Thyroid gland (tissue), 4 donors: ENCODE results near the gene TMBIM6. TPM values are rescaled to one million over a fixed set of nuclear protein-coding genes. Genes with fewer than 3 reads are reported as not detected.
"Not testable (repeated sequence)": the region's sequence is repeated elsewhere in the genome, so short reads cannot be mapped to it uniquely, and the experiment has no call there.

ENCODE experiments used
- DNase-seq, 2 donors: peaks; one replicate each; pipeline ENCODE4 v3.0.0-alpha.2; 2019
- H3K27ac ChIP-seq, 3 donors: fragments of 200-600 bp; sonication (generic); 1 replicate in 2 of 3; 2 replicates in 1 of 3; pipeline ENCODE4 v1.5.1; 2016 to 2019; ENCODE audit warnings: mild to moderate bottlenecking in 1 of 3, moderate library complexity in 1 of 3
- H3K27me3 ChIP-seq: fragments of 200-600 bp; sonication (generic); one replicate; pipeline ENCODE4 v1.5.1; 2019
- H3K36me3 ChIP-seq, 2 donors: fragments of 200-600 bp; sonication (generic); one replicate each; pipeline ENCODE4 v1.5.1; 2016 to 2019
- H3K4me1 ChIP-seq, 2 donors: fragments of 200-600 bp; sonication (generic); one replicate each; pipeline ENCODE4 v1.5.1; 2017 to 2019
- H3K4me3 ChIP-seq, 3 donors: fragments of 200-600 bp; sonication (generic); replicated peaks in 1 of 3; 1 replicate in 2 of 3; 2 replicates in 1 of 3; pipeline ENCODE4 v1.5.1; 2016; ENCODE audit warnings: mild to moderate bottlenecking in 1 of 3
- H3K9me3 ChIP-seq: fragments of 200-600 bp; sonication (generic); one replicate; pipeline ENCODE4 v1.5.1; 2017
- POLR2A ChIP-seq, 2 donors: fragments of 450-650 bp; IDR thresholded peaks; one replicate each; pipeline ENCODE4 v1.6.1; 2017; ENCODE audit warnings: antibody characterized with exemption in 2 of 2, mild to moderate bottlenecking in 2 of 2, moderate library complexity in 1 of 2
- WGBS, 2 donors: methylation state at CpG; one replicate each; pipeline ENCODE4 v1.1.5; 2017; 5-methylcytosine and 5-hydroxymethylcytosine counted together
- intact Hi-C: fragments of 100-400 bp; cut with DNase I; formaldehyde crosslinking; loops from one replicate; pipeline ENCODE4 v1.15.1; 2023
- total RNA-seq, 4 donors: library from RNA; depleted of rRNA; stranded (reverse); fragments of >200 nt; gene quantifications; one replicate each; pipeline ENCODE4 v1.2.3, GENCODE V29; 2016
- TF ChIP-seq, protein P1 (sequence below), 6 experiments: fragments of 200-600 bp in 3 of 6; fragments of 450-650 bp in 3 of 6; sonication (generic) in 3 of 6; IDR thresholded peaks; one replicate each; pipeline ENCODE4 v1.5.1; 2016 to 2019; ENCODE audit warnings: antibody characterized with exemption in 6 of 6, mild to moderate bottlenecking in 2 of 6, inconsistent platforms in 1 of 6, moderate library complexity in 1 of 6

TMBIM6 gene
- total RNA-seq, 4 donors from 2014 or later, result 745 to 1,019 (median 804) TPM

GRCh38 chr12:49730050-49730449 is 11.3 kb upstream of the TMBIM6 start:
- no peak overlapping the region for H3K4me3 ChIP-seq
- TF ChIP-seq POLR2A (IDR thresholded peaks at IDR 0.05), result no peak
- TF ChIP-seq, protein P1, sequence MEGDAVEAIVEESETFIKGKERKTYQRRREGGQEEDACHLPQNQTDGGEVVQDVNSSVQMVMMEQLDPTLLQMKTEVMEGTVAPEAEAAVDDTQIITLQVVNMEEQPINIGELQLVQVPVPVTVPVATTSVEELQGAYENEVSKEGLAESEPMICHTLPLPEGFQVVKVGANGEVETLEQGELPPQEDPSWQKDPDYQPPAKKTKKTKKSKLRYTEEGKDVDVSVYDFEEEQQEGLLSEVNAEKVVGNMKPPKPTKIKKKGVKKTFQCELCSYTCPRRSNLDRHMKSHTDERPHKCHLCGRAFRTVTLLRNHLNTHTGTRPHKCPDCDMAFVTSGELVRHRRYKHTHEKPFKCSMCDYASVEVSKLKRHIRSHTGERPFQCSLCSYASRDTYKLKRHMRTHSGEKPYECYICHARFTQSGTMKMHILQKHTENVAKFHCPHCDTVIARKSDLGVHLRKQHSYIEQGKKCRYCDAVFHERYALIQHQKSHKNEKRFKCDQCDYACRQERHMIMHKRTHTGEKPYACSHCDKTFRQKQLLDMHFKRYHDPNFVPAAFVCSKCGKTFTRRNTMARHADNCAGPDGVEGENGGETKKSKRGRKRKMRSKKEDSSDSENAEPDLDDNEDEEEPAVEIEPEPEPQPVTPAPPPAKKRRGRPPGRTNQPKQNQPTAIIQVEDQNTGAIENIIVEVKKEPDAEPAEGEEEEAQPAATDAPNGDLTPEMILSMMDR (IDR thresholded peaks at IDR 0.05), result no peak
- WGBS, 2 donors, result 80 to 84% methylated on average over 1 of the region's 1 CpG
- no peaks in the 10 kb centered on the region for H3K9me3 ChIP-seq
- no peak for DNase-seq
- no peaks in the 10 kb centered on the region for H3K36me3 ChIP-seq
- no peak overlapping the region for H3K27ac ChIP-seq
- no peaks in the 10 kb centered on the region for H3K27me3 ChIP-seq
- intact Hi-C loops, result no loop called here
- no peaks in the 10 kb centered on the region for H3K4me1 ChIP-seq

- intact Hi-C loops, result no loop called here
- H3K36me3 ChIP-seq, result no peaks in the 10 kb centered on the region
- no peak overlapping the region for H3K4me3 ChIP-seq
- H3K27me3 ChIP-seq, result no peaks in the 10 kb centered on the region
- no peak for DNase-seq
- no peak for TF ChIP-seq POLR2A (IDR thresholded peaks at IDR 0.05)
- TF ChIP-seq, protein P1 (IDR thresholded peaks at IDR 0.05), result no peak
- WGBS, 2 donors, result 85 to 91% methylated on average over 3 of the region's 3 CpGs
- H3K9me3 ChIP-seq, result no peaks in the 10 kb centered on the region
- H3K4me1 ChIP-seq, result no peaks in the 10 kb centered on the region
- no peak overlapping the region for H3K27ac ChIP-seq
These were observed 10.7 kb upstream of the TMBIM6 start for GRCh38 chr12:49730568-49731101.

- no peaks in the 10 kb centered on the region for H3K27me3 ChIP-seq
- intact Hi-C loops, result no loop called here
- no peak for DNase-seq
- no peaks in the 10 kb centered on the region for H3K36me3 ChIP-seq
- H3K27ac ChIP-seq, result no peak overlapping the region
- TF ChIP-seq, protein P1 (IDR thresholded peaks at IDR 0.05), result no peak
- TF ChIP-seq POLR2A (IDR thresholded peaks at IDR 0.05), result no peak
- no peaks in the 10 kb centered on the region for H3K9me3 ChIP-seq
- no peak overlapping the region for H3K4me3 ChIP-seq
- no peaks in the 10 kb centered on the region for H3K4me1 ChIP-seq
- 75 to 79% methylated on average over 10 of the region's 10 CpGs for WGBS, 2 donors
These were observed 7.9 kb upstream of the TMBIM6 start for GRCh38 chr12:49733219-49734017.

- H3K27me3 ChIP-seq, intact Hi-C loops, H3K4me3 ChIP-seq, H3K9me3 ChIP-seq, H3K36me3 ChIP-seq, H3K4me1 ChIP-seq, H3K27ac ChIP-seq, DNase-seq: not testable (repeated sequence)
- WGBS, 2 donors, result 93 to 98% methylated on average over 7 of the region's 7 CpGs
These were observed 6.5 kb upstream of the TMBIM6 start for GRCh38 chr12:49734900-49735299.

DNA sequence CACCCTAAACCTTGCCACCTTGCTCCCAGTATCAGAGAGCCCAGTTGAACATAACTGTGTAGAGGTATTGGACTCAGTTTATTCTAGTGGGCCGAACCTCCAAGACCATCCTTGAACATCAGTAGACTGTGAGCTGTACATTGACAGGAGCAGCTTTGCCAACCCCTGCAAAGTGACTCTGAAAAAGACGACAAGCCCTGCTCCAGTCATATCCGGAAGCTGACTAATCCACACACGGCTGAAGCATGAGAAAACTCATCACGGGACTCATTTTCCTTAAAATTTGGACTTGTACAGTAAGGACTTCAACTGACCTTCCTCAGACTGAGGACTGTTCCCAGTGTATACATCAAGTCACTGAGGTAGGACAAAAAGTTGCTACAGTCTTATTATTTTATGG is 2.6 kb upstream of the TMBIM6 start:
- WGBS, 2 donors, result 87 to 89% methylated on average over 4 to 5 of the region's 5 CpGs
- not testable (repeated sequence) for H3K27me3 ChIP-seq

DNA sequence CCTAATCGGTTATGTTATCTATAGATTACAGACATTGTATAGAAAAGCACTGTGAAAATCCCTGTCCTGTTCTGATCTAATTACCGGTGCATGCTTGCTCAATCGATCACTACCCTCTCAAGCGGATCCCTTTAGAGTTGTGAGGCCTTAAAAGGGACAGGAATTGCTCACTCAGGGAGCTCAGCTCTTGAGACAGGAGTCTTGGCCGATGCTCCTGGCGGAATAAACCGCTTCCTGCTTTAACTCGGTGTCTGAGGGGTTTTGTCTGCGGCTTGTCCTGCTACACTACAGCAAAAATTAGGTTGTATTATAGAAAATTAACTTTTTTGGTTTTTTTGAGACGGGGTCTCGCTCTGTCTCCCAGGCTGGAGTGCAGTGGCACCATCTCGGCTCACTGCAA is 1.1 kb upstream of the TMBIM6 start:
- H3K36me3 ChIP-seq, H3K4me3 ChIP-seq, H3K9me3 ChIP-seq, H3K27me3 ChIP-seq, intact Hi-C loops, DNase-seq: not testable (repeated sequence)
- H3K4me1 ChIP-seq, result peaks cover 23 to 29% of the 10 kb centered on the region in 2 donors
- WGBS, 2 donors, result 88 to 91% methylated on average over 12 of the region's 12 CpGs
- H3K27ac ChIP-seq, result peak overlapping the region in 1 of 3 donors; percentile 88

More for the DNA sequence above, 2.6 kb upstream of the TMBIM6 start:
- intact Hi-C loops, H3K36me3 ChIP-seq, H3K4me3 ChIP-seq, DNase-seq, H3K27ac ChIP-seq, H3K9me3 ChIP-seq: not testable (repeated sequence)
- peaks cover 15 to 17% of the 10 kb centered on the region in 2 donors for H3K4me1 ChIP-seq
